Measurements from ENCODE around the gene RASSF4.

DNA sequence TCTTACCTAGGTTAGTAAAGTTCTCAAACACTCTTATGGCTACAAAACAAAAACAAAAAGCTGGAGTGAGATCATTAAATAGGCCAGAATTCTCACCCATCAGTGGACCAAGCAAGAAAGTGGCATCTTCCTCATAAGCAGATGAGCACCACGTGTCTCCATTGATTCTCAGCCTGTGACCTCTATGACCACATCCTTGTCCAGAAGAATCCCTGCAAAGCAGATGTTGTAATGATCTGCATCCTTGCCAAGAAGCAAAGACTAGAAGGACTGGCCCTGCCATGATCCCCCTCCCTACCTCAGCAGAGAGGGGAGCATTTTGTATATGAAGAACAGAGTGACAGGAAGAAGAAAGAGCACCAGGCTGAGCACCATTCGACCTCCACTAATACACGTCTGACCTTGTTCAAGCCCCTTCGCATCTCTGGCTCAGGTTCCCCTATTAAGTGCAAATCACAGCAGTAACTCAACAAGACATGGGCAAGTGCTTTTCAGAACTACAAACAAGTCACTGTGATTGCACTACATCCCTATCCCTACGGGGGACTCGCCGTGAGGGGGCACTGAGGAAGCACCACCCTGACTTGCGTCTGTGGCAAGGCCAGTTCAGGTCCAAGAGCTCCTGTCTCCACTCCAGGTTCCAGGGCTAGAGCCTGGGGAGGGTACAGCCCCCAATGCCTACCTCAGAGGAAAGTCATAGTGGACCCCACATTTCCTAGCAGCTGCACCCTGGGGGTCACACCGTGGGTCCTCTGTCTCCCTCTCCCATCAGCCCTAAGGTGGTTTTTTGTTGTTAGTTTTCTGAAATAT is 22.2 kb upstream of the RASSF4 start:
- TF ChIP-seq, protein P1, sequence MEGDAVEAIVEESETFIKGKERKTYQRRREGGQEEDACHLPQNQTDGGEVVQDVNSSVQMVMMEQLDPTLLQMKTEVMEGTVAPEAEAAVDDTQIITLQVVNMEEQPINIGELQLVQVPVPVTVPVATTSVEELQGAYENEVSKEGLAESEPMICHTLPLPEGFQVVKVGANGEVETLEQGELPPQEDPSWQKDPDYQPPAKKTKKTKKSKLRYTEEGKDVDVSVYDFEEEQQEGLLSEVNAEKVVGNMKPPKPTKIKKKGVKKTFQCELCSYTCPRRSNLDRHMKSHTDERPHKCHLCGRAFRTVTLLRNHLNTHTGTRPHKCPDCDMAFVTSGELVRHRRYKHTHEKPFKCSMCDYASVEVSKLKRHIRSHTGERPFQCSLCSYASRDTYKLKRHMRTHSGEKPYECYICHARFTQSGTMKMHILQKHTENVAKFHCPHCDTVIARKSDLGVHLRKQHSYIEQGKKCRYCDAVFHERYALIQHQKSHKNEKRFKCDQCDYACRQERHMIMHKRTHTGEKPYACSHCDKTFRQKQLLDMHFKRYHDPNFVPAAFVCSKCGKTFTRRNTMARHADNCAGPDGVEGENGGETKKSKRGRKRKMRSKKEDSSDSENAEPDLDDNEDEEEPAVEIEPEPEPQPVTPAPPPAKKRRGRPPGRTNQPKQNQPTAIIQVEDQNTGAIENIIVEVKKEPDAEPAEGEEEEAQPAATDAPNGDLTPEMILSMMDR (IDR thresholded peaks at IDR 0.05) = no peak
- TF ChIP-seq POLR2A (IDR thresholded peaks at IDR 0.05; ENCODE audit: low read depth) = no peak
- TF ChIP-seq POLR2AphosphoS5 (IDR thresholded peaks at IDR 0.05) = peak in 1 of 2 donors; percentile 14
- TF ChIP-seq EP300 (IDR thresholded peaks at IDR 0.05) = no peak
